Measurements from ENCODE around the gene CCZ1. TPM values are rescaled to one million over a fixed set of nuclear protein-coding genes. Genes with fewer than 3 reads are reported as not detected.
"Not testable (repeated sequence)": the region's sequence is repeated elsewhere in the genome, so short reads cannot be mapped to it uniquely, and the experiment has no call there.

Gene CCZ1
- total RNA-seq, 2 donors from 2014 or later: 58.5 to 133 TPM

DNA sequence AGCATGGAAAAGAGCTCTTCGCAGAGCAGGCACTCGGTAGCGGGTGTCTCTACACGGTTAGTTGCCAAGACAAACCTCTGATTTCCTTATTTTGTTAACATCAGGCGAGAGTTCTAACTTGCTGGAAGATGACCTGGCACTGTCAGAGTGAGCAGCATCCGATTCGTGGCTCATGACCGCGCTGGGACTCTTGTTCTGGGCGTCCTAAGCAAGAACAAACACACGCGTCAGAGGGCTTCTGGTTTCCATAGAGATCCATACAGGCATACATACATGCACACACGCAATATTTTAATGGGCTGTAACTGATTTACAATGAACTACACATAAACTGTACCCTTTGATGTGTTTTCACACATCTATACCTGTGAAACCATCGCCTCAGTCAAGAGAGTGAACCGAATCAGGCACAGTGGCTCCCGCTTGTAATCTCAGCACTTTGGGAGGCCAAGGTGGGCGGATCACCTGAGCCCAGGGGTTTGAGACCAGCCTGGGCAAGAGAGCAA is 36.5 kb downstream of the CCZ1 start:
- H3K4me1 Mint-ChIP-seq: not testable (repeated sequence)

DNA sequence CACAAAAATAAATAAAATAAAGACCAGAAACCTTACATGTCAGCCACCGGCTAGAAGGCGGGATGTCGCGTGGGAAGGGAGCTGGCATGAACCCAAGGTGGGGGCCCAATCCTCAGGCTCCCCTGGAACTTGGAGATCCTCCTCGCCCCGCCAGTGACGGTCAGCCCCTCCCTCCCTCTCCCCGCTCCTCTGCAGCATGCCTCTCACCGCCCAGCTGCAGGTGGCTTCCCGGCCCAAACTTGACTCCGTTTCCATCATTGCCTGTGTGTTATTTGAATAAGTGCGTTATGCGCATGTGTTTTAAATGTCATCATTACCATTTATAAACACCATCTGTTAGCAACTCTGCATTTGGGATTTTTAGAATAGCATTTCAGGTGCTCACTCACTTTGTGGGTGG is 64.7 kb downstream of the CCZ1 start:
- not testable (repeated sequence) for H3K4me1 Mint-ChIP-seq; H3K27me3 Mint-ChIP-seq; H3K4me3 Mint-ChIP-seq; H3K9me3 Mint-ChIP-seq; ATAC-seq (replicated peaks); H3K27ac Mint-ChIP-seq; H3K36me3 Mint-ChIP-seq (ENCODE audit: low read depth)

More for the DNA sequence above, 36.5 kb downstream of the CCZ1 start:
- not testable (repeated sequence) for H3K36me3 Mint-ChIP-seq (ENCODE audit: low read depth); H3K27ac Mint-ChIP-seq; H3K9me3 Mint-ChIP-seq; H3K27me3 Mint-ChIP-seq; ATAC-seq (replicated peaks); H3K4me3 Mint-ChIP-seq

DNA sequence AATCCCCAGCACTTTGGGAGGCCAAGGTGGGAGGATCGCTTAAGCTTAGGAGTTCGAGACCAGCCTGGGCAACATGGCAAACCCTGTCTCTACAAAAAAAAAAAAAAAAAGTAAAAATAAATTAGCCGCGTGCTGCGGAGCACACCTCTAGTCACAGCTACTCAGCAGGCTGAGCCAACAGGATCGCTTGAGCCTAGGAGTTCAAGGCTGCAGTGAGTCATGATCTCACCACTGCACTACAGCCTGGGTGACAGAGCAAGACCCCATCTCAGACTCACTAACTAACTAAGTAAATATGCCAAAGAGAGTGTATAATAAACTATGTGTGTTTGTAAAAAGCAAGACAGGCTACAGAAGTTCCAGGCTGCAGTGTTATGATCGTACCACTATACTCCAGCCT is 65.3 kb downstream of the CCZ1 start:
- not testable (repeated sequence) for H3K4me1 Mint-ChIP-seq; ATAC-seq (replicated peaks); H3K36me3 Mint-ChIP-seq (ENCODE audit: low read depth); H3K4me3 Mint-ChIP-seq; H3K27ac Mint-ChIP-seq; H3K27me3 Mint-ChIP-seq; H3K9me3 Mint-ChIP-seq

DNA sequence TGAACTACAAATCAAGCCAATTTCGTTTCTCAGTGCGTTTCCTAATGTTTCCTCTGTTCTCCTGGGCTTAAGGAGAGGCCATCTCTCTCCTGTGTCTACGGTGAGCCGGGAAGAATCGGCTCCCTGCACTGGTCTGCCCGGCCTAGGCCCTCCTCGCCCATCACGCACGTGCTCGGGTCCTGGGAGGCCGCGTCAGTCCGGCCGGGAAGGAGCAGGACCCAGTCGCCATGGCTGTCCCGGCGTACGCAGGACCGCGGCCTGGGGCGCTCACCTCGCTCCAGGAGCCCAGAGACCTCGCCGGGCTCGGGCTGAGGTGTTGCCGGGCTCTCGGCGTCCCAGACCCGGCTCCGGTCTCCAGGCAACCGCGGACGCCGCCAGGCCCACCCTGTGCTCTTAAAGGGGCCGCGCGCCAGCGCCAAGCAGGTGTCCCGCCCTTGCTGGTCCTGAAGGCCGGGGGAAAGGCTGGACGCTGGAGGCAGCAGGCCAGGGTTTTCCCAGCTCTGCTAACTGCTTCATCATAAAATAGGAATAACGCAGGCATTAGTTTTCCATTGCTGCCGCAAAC is 71.9 kb downstream of the CCZ1 start, which contains the start of gene RSPH10B:
RSPH10B (minus strand) TSS at position 343 of the 565 bp plus-strand sequence. CDS start 3,573 bp downstream, outside the sequence.
- H3K4me3 Mint-ChIP-seq; H3K27me3 Mint-ChIP-seq; H3K4me1 Mint-ChIP-seq; H3K36me3 Mint-ChIP-seq (ENCODE audit: low read depth); H3K9me3 Mint-ChIP-seq; H3K27ac Mint-ChIP-seq: not testable (repeated sequence)
- peak; percentile 18 for ATAC-seq (replicated peaks)

DNA sequence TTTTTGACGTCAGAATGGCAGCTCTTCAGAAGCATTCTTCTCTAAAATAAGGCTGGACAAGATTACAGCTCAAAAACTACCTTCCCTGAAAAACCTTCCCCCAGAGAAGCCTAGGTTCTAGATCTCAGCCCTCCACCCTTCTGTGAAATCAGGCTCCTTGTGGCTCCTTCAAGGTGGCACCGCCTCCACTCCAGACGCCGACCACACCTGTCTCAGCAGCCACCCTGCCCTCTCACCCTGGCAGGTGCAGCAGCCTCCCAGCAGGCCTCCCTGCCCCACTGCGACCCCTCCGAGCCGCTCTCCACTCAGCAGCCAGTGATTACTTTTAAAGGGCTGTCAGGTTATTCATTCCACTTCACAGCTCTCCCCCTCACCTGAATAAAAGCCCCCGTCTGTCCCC is 75.0 kb downstream of the CCZ1 start:
- H3K9me3 Mint-ChIP-seq; H3K27me3 Mint-ChIP-seq; H3K4me1 Mint-ChIP-seq; ATAC-seq (replicated peaks); H3K27ac Mint-ChIP-seq; H3K4me3 Mint-ChIP-seq: not testable (repeated sequence)
- H3K36me3 Mint-ChIP-seq (ENCODE audit: low read depth): peaks cover 16% of the 10 kb centered on the region

Other genes with a start within 250 kb of the CCZ1 start
- 10 to 100 TPM; 22.4 to 28.3 TPM for gene RNF216, start 117.1 kb upstream of the CCZ1 start, total RNA-seq
- gene OCM, start 17.9 kb upstream of the CCZ1 start, total RNA-seq: not detected
- 1 to 10 TPM in 1 of 2 donors, under 1 TPM in 1; 0.11 to 2.2 TPM for gene RSPH10B, start 72.0 kb downstream of the CCZ1 start, total RNA-seq
- gene PMS2, start 110.3 kb downstream of the CCZ1 start, total RNA-seq: 10 to 100 TPM; 17.4 to 20.6 TPM
- gene AIMP2, start 110.5 kb downstream of the CCZ1 start, total RNA-seq: 10 to 100 TPM; 21.5 to 45.2 TPM
- gene ANKRD61, start 132.6 kb downstream of the CCZ1 start, total RNA-seq: under 1 TPM in 1 of 2 donors, not detected in 1; 0.26 TPM
- gene EIF2AK1, start 160.4 kb downstream of the CCZ1 start, total RNA-seq: 100 to 1,000 TPM; 116 to 117 TPM
- gene USP42, start 206.2 kb downstream of the CCZ1 start, total RNA-seq: 10 to 100 TPM in 1 of 2 donors, 1 to 10 TPM in 1; 9.9 to 10.5 TPM